Activated CD4-positive, alpha-beta T cell treated with anti-CD3 and anti-CD28 coated beads, Interleukin-2, Interleukin-4, amounts not matched to agents 100 ng/mL and 50 ng/mL, durations not matched to agents 16 hours and 8 hours (primary cell): Measurements from ENCODE around the gene FILIP1L.
"Not testable (repeated sequence)": the region's sequence is repeated elsewhere in the genome, so short reads cannot be mapped to it uniquely, and the experiment has no call there.

Experiments used
- DNase-seq: peaks from one replicate; pipeline ENCODE4 v3.0.0-alpha.2; 2020; ENCODE audit warnings: low spot score

The FILIP1L gene

GRCh38 chr3:100098784-100099070 lies 15.6 kb downstream of the FILIP1L start:
- DNase-seq, result no peak

GRCh38 chr3:100097919-100098783 lies 16.1 kb downstream of the FILIP1L start:
- DNase-seq, result no peak

GRCh38 chr3:100096866-100097265 lies 17.4 kb downstream of the FILIP1L start:
- no peak for DNase-seq

GRCh38 chr3:100096286-100096685 lies 18.0 kb downstream of the FILIP1L start:
- DNase-seq, result not testable (repeated sequence)

- DNase-seq, result no peak
Observed at GRCh38 chr3:100093831-100094230, 20.5 kb downstream of the FILIP1L start.

- DNase-seq, result no peak
Observed at GRCh38 chr3:100090669-100091005, 23.7 kb downstream of the FILIP1L start.

- DNase-seq, result peak; percentile 55
Observed at GRCh38 chr3:100089812-100090668, 24.3 kb downstream of the FILIP1L start.

GRCh38 chr3:100088735-100089368 lies 25.4 kb downstream of the FILIP1L start:
- DNase-seq, result no peak

GRCh38 chr3:100087198-100087597 lies 27.1 kb downstream of the FILIP1L start:
- peak; percentile 79 for DNase-seq

- DNase-seq, result no peak
Observed at GRCh38 chr3:100086401-100086800, 27.9 kb downstream of the FILIP1L start.

- DNase-seq, result no peak
Observed at GRCh38 chr3:100084100-100084806, 30.0 kb downstream of the FILIP1L start.

- DNase-seq, result no peak
Observed at GRCh38 chr3:100083209-100083608, 31.1 kb downstream of the FILIP1L start.

- DNase-seq, result no peak
Observed at GRCh38 chr3:100082714-100083113, 31.6 kb downstream of the FILIP1L start.

GRCh38 chr3:100081986-100082692 lies 32.2 kb downstream of the FILIP1L start:
- no peak for DNase-seq

- DNase-seq, result no peak
Observed at GRCh38 chr3:100081311-100081710, 33.0 kb downstream of the FILIP1L start.

GRCh38 chr3:100080573-100080972 lies 33.7 kb downstream of the FILIP1L start:
- DNase-seq, result no peak

- DNase-seq, result no peak
Observed at GRCh38 chr3:100079328-100079727, 35.0 kb downstream of the FILIP1L start.

- DNase-seq, result no peak
Observed at GRCh38 chr3:100076731-100077529, 37.4 kb downstream of the FILIP1L start.

GRCh38 chr3:100075851-100076730 lies 38.2 kb downstream of the FILIP1L start:
- DNase-seq, result no peak

GRCh38 chr3:100075196-100075595 lies 39.1 kb downstream of the FILIP1L start:
- no peak for DNase-seq
